Embryonic facial prominence (tissue), 1 donor: ENCODE results near the gene PDZD4.

Experiments used
- DNase-seq: peaks from one replicate; pipeline ENCODE4 v3.0.0-alpha.2; 2016; ENCODE audit errors: extremely low spot score

The PDZD4 gene

GRCh38 chrX:153829799-153830639, at the start of gene PDZD4:
PDZD4 (minus strand) TSS chrX:153830544; CDS start chrX:153830298, 246 bp downstream.
- DNase-seq: no peak

- DNase-seq: no peak
These were observed 49.5 kb upstream of the PDZD4 start for GRCh38 chrX:153879741-153880439.

GRCh38 chrX:153878969-153879653, 48.8 kb upstream of the PDZD4 start:
- DNase-seq: no peak

- no peak for DNase-seq
These were observed 48.0 kb upstream of the PDZD4 start for GRCh38 chrX:153878345-153878744.

- no peak for DNase-seq
These were observed 47.4 kb upstream of the PDZD4 start for GRCh38 chrX:153877571-153878261.

- no peak for DNase-seq
These were observed 45.8 kb upstream of the PDZD4 start for GRCh38 chrX:153876112-153876491.

- no peak for DNase-seq
These were observed 45.2 kb upstream of the PDZD4 start for GRCh38 chrX:153875391-153876111.

- DNase-seq: no peak
These were observed 44.2 kb upstream of the PDZD4 start for GRCh38 chrX:153874366-153875125.

GRCh38 chrX:153874085-153874365, 43.7 kb upstream of the PDZD4 start:
- DNase-seq: no peak

- no peak for DNase-seq
These were observed 43.1 kb upstream of the PDZD4 start for GRCh38 chrX:153873282-153874084.

- no peak for DNase-seq
These were observed 41.9 kb upstream of the PDZD4 start for GRCh38 chrX:153871946-153872878.

- no peak for DNase-seq
These were observed 41.1 kb upstream of the PDZD4 start for GRCh38 chrX:153871451-153871850.

GRCh38 chrX:153870791-153871360, 40.5 kb upstream of the PDZD4 start:
- no peak for DNase-seq

GRCh38 chrX:153870288-153870690, 39.9 kb upstream of the PDZD4 start:
- DNase-seq: no peak

- DNase-seq: no peak
These were observed 39.3 kb upstream of the PDZD4 start for GRCh38 chrX:153869473-153870287.

- no peak for DNase-seq
These were observed 38.5 kb upstream of the PDZD4 start for GRCh38 chrX:153868576-153869472.

GRCh38 chrX:153867671-153868070, 37.3 kb upstream of the PDZD4 start:
- no peak for DNase-seq
